A549 (cell line): ENCODE results near the gene RGS9BP. TPM values are rescaled to one million over a fixed set of nuclear protein-coding genes. Genes with fewer than 3 reads are reported as not detected.

Source experiments
- ATAC-seq, 2 experiments: fragments of 200-7000 bp in 1 of 2; fragments of >200 bp in 1 of 2; cut with Nextera tagmentation in 1 of 2; cut with Tn5 transposase in 1 of 2; 3 replicates each; pipeline versions ENCODE4 v1.8.0 to v1.9.1; 2018 to 2020; ENCODE audit warnings: mild to moderate bottlenecking in 1 of 2, moderate library complexity in 1 of 2
- CTCF ChIA-PET: fragments of 300-600 bp; sonication (Branson Sonifier 250); formaldehyde crosslinking; extraction: SDS; loops from one replicate; lab custom pipeline; 2021; ENCODE audit warnings: antibody characterized with exemption, inconsistent platforms; lab: Yijun Ruan, JAX
- POLR2A ChIA-PET: fragments of 350-600 bp; formaldehyde crosslinking; extraction: SDS; loops from one replicate; lab custom pipeline; 2021; ENCODE audit warnings: antibody characterized with exemption, inconsistent platforms; lab: Yijun Ruan, JAX
- DNase-seq, 2 experiments: peaks; one replicate each; pipeline versions ENCODE4 v3.0.0 to v3.0.0-alpha.2; 2011 to 2016; ENCODE audit warnings: low read depth in 1 of 2, low spot score in 1 of 2
- FAIRE-seq: peaks from 2 replicates; lab custom pipeline; 2011; peaks lifted over from hg19 to GRCh38; lab: Jason Lieb, UNC
- H3K27ac ChIP-seq, 2 experiments: fragments of >200 bp; sonication (Bioruptor Twin); formaldehyde crosslinking; 3 replicates each; pipeline ENCODE4 v1.5.1; 2016 to 2017
- H3K4me1 ChIP-seq: fragments of >200 bp; sonication (Bioruptor Twin); formaldehyde crosslinking; 3 replicates; pipeline ENCODE4 v1.6.1; 2016
- H3K4me2 ChIP-seq: fragments of >200 bp; sonication (Bioruptor Twin); formaldehyde crosslinking; 3 replicates; pipeline ENCODE4 v1.6.1; 2016
- H3K4me3 ChIP-seq: fragments of >200 bp; sonication (Bioruptor Twin); formaldehyde crosslinking; 3 replicates; pipeline ENCODE4 v1.5.1; 2016
- H3K9me3 ChIP-seq: fragments of >200 bp; sonication (Bioruptor Twin); formaldehyde crosslinking; 3 replicates; pipeline ENCODE4 v1.6.1; 2016
- BHLHE40 ChIP-seq: IDR thresholded peaks from 2 replicates; pipeline ENCODE4 v1.6.1; 2012; ENCODE audit warnings: low read depth, low read length, inconsistent platforms
- CBX2 ChIP-seq: fragments of 200-600 bp; sonication (generic); IDR thresholded peaks from 2 replicates; pipeline ENCODE4 v1.6.1; 2016; ENCODE audit warnings: low read depth, mild to moderate bottlenecking, borderline replicate concordance
- CBX8 ChIP-seq: fragments of 200-600 bp; sonication (generic); IDR thresholded peaks from 2 replicates; pipeline ENCODE4 v1.6.1; 2016
- CHD2 ChIP-seq: fragments of 150-350 bp; IDR thresholded peaks from 2 replicates; pipeline ENCODE4 v1.6.1; 2014; ENCODE audit warnings: low read length; ENCODE audit not compliant: partially characterized antibody
- CHD4 ChIP-seq: fragments of 200-600 bp; sonication (generic); IDR thresholded peaks from 2 replicates; pipeline ENCODE4 v1.6.1; 2016; ENCODE audit warnings: antibody characterized with exemption, mild to moderate bottlenecking, borderline replicate concordance
- CTCF ChIP-seq: fragments of >200 bp; sonication (Bioruptor Twin); formaldehyde crosslinking; IDR thresholded peaks from 3 replicates; pipeline ENCODE4 v1.5.1; 2016
- E2F6 ChIP-seq: IDR thresholded peaks from 2 replicates; pipeline ENCODE4 v1.6.1; 2012; ENCODE audit warnings: low read depth, borderline replicate concordance
- ELK1 ChIP-seq: fragments of 150-350 bp; IDR thresholded peaks from 2 replicates; pipeline ENCODE4 v1.6.1; 2014; ENCODE audit warnings: low read depth, mild to moderate bottlenecking, low read length
- FOSB ChIP-seq: fragments of 250-450 bp; sonication (Bioruptor Pico); IDR thresholded peaks from 2 replicates; pipeline ENCODE4 v1.5.0; 2020; ENCODE audit warnings: mild to moderate bottlenecking, moderate library complexity
- GATA3 ChIP-seq: IDR thresholded peaks from 2 replicates; pipeline ENCODE4 v1.6.1; 2012; ENCODE audit warnings: borderline replicate concordance
- HMGXB4 ChIP-seq: fragments of 250-450 bp; sonication (Bioruptor Pico); IDR thresholded peaks from 2 replicates; pipeline ENCODE4 v1.5.0; 2021; ENCODE audit warnings: mild to moderate bottlenecking, moderate library complexity, borderline replicate concordance
- HOXB13 ChIP-seq: fragments of 250-450 bp; sonication (Bioruptor Pico); IDR thresholded peaks from 2 replicates; pipeline ENCODE4 v1.5.0; 2020; ENCODE audit warnings: low read depth, mild to moderate bottlenecking, moderate library complexity
- HOXB5 ChIP-seq: fragments of 250-450 bp; sonication (Bioruptor Pico); IDR thresholded peaks from 2 replicates; pipeline ENCODE4 v1.5.0; 2020; ENCODE audit warnings: mild to moderate bottlenecking, moderate library complexity
- JUNB ChIP-seq: fragments of >200 bp; sonication (Bioruptor Twin); formaldehyde crosslinking; IDR thresholded peaks from 2 replicates; pipeline ENCODE4 v1.6.1; 2016
- KDM1A ChIP-seq: fragments of 200-600 bp; sonication (generic); IDR thresholded peaks from 2 replicates; pipeline ENCODE4 v1.6.1; 2016; ENCODE audit warnings: low read depth, mild to moderate bottlenecking
- KDM5A ChIP-seq: fragments of 200-600 bp; sonication (generic); IDR thresholded peaks from 2 replicates; pipeline ENCODE4 v1.6.1; 2016; ENCODE audit warnings: antibody characterized with exemption, mild to moderate bottlenecking
- MAZ ChIP-seq: fragments of 150-350 bp; IDR thresholded peaks from 2 replicates; pipeline ENCODE4 v1.6.1; 2014; ENCODE audit warnings: antibody characterized with exemption, low read depth, low read length, borderline replicate concordance
- NPAS2 ChIP-seq: fragments of 250-450 bp; sonication (Bioruptor Pico); IDR thresholded peaks from 2 replicates; pipeline ENCODE4 v1.8.0; 2022; ENCODE audit warnings: mild to moderate bottlenecking, moderate library complexity, borderline replicate concordance
- RCOR1 ChIP-seq: fragments of 150-350 bp; IDR thresholded peaks from 2 replicates; pipeline ENCODE4 v1.6.1; 2014; ENCODE audit warnings: antibody characterized with exemption, low read length, low read depth
- REST ChIP-seq: fragments of 200-600 bp; sonication (generic); IDR thresholded peaks from 2 replicates; pipeline ENCODE4 v1.6.1; 2016; ENCODE audit warnings: antibody characterized with exemption, mild to moderate bottlenecking, moderate library complexity
- SMC3 ChIP-seq: fragments of >200 bp; sonication (Bioruptor Twin); formaldehyde crosslinking; IDR thresholded peaks from 3 replicates; pipeline ENCODE4 v1.6.1; 2018; ENCODE audit warnings: inconsistent platforms
- TP53 ChIP-seq: fragments of 250-450 bp; sonication (Bioruptor Pico); IDR thresholded peaks from 2 replicates; pipeline ENCODE4 v1.5.0; 2021; ENCODE audit warnings: mild to moderate bottlenecking, moderate library complexity
- ZFP36 ChIP-seq: fragments of 450-650 bp; IDR thresholded peaks from 2 replicates; pipeline ENCODE4 v1.6.1; 2014; ENCODE audit warnings: borderline replicate concordance; ENCODE audit not compliant: partially characterized antibody
- ZNF302 ChIP-seq: fragments of 250-450 bp; sonication (Bioruptor Pico); IDR thresholded peaks from 2 replicates; pipeline ENCODE4 v1.9.0; 2021; ENCODE audit warnings: inconsistent platforms, mild to moderate bottlenecking, moderate library complexity
- ZSCAN20 ChIP-seq: fragments of 250-450 bp; sonication (Bioruptor Pico); IDR thresholded peaks from 2 replicates; pipeline ENCODE4 v1.8.0; 2022; ENCODE audit warnings: mild to moderate bottlenecking, moderate library complexity
- whole genome bisulfite sequencing: methylation state at CpG from one replicate; pipeline ENCODE4 v1.1.6; 2017; ENCODE audit errors: missing lambda C conversion rate; 5-methylcytosine and 5-hydroxymethylcytosine counted together
- polyA plus RNA-seq, 4 experiments: library from polyadenylated mRNA; depleted of rRNA in 3 of 4; stranded (reverse); fragments of >200 nt; fragmentation: RNase III in 1 of 4; extraction: RNeasy Plus Mini Kit Qiagen cat#74134 plus additional on column Dnase treatment in 1 of 4; gene quantifications; 2 replicates in 3 of 4; 3 replicates in 1 of 4; pipeline ENCODE4 v1.2.3, GENCODE V29; 2011 to 2017
- TF ChIP-seq, protein P1 (sequence below): IDR thresholded peaks from 2 replicates; pipeline ENCODE4 v1.6.1; 2012

Gene RGS9BP
- polyA plus RNA-seq, 2 of the 4 experiments (the other 2 are of a cell fraction) = 0.17 to 0.41 TPM

DNA sequence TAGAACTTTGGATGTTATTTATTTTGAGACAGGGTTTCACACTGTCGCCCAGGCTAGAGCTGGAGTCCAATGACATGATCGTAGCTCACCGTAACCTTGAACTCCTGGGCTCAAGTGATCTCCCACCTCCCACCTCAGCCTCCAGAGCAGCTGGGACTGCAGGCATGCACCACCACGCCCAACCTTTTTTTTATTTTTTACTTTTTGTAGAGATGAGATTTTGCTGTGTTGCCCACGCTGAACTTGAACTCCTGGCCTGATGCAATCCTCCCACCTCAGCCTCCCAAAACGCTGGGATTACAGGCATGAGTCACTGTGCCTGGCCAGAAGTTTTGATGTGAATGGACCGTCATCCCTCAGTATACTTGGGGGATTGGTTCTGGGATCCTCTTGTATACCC lies 14.3 kb upstream of the RGS9BP start:
- ChIA-PET CTCF (interaction anchor here (0.6 to 0.9 kb wide), 2 partner anchors 25 to 280 kb away, joined by 3 read pairs; no protein-coding TSS in a partner anchor), POLR2A (no interaction called here)
- Histone ChIP-seq H3K4me3 (no peak overlapping the region), H3K4me2 (no peak overlapping the region), H3K9me3 (no peaks in the 10 kb centered on the region), H3K27ac (no peak overlapping the region), H3K4me1 (no peaks in the 10 kb centered on the region)
- no peak for TF ChIP-seq CBX2
- no peak for TF ChIP-seq HOXB13
- no peak for TF ChIP-seq BHLHE40
- no peak for TF ChIP-seq GATA3
- no peak for TF ChIP-seq SMC3
- TF ChIP-seq ZNF302 (CRISPR knock-in tag) = no peak
- TF ChIP-seq MAZ = no peak
- no peak for TF ChIP-seq CHD2
- no peak for TF ChIP-seq HMGXB4
- TF ChIP-seq JUNB = no peak
- TF ChIP-seq KDM5A = no peak
- no peak for TF ChIP-seq HOXB5
- TF ChIP-seq TP53 (CRISPR knock-in tag) = no peak
- no peak for TF ChIP-seq CHD4
- TF ChIP-seq ZFP36 = no peak
- no peak for TF ChIP-seq ZSCAN20
- TF ChIP-seq E2F6 = no peak
- no peak for TF ChIP-seq NPAS2 (CRISPR knock-in tag)
- ATAC-seq (no peak), FAIRE-seq (no peak), DNase-seq (no peak)
- 81% methylated on average over 7 of the region's 7 CpGs for WGBS

DNA sequence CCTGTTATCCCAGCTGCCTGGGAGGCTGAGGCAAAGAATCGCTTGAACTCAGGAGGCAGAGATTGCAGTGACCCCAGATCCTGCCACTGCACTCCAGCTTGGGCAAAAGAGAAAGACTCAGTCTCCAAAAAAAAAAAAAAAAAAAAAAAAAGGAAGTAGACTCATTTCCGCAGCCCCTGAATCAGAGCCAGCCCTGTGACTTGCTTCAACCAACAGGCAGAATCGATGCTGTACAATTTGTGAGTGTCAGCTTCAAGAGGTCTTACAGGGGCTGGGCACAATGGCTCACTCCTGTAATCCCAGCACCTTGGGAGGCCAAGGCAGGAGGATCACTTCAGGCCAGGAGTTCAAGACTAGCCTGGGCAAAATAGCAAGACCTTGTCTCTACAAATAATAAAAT lies 13.5 kb upstream of the RGS9BP start:
- DNase-seq (no peak), ATAC-seq (no peak), FAIRE-seq (no peak)
- POLR2A ChIA-PET = interaction anchor here (0.6 kb wide), 1 partner anchor 13 kb away, joined by 6 read pairs; the partner anchor contains the start of gene ANKRD27
- Histone ChIP-seq H3K9me3 (no peaks in the 10 kb centered on the region), H3K27ac (no peak overlapping the region), H3K4me1 (no peaks in the 10 kb centered on the region), H3K4me2 (no peak overlapping the region)
- CTCF ChIA-PET = no interaction called here
- WGBS = 70% methylated on average over 3 of the region's 3 CpGs
- TF ChIP-seq REST = no peak
- TF ChIP-seq, all 56 proteins: peak for 0
- no peak overlapping the region for H3K4me3 ChIP-seq

DNA sequence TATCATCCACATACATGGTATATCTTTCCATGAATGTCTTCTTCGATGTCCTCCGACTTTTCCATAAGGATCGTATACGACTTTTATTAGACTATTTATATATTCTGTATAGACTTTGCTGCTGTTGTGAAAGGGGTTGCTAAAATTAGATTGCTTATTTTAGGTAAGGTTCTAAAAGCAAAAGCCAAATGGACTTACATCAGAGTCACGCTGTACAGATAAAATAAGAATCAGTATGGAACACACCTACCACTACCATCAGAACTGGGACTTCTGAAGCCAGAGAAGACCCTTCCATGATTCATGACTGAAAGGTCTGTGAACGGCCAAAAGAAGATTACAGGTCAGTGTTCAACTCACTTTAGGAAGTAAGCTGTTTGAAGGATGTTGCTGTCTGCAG lies 9.6 kb upstream of the RGS9BP start:
- POLR2A ChIA-PET = no interaction called here
- DNase-seq (no peak), ATAC-seq (no peak), FAIRE-seq (peak; percentile 82)
- no peak overlapping the region for H3K27ac ChIP-seq
- H3K4me3 ChIP-seq = no peak overlapping the region
- no peak overlapping the region for H3K4me2 ChIP-seq
- peaks cover 18% of the 10 kb centered on the region for H3K4me1 ChIP-seq
- 89% methylated on average over 6 of the region's 6 CpGs for WGBS
- CTCF ChIA-PET = interaction anchor here (1.1 to 1.3 kb wide), 3 partner anchors 10 to 68 kb away, joined by 3 to 6 read pairs (median 5); no protein-coding TSS in a partner anchor
- H3K9me3 ChIP-seq = no peaks in the 10 kb centered on the region
- TF ChIP-seq CTCF (no peak), CBX8 (no peak), KDM1A (no peak), ELK1 (no peak), FOSB (CRISPR knock-in tag) (no peak), RCOR1 (no peak), HOXB13 (no peak)
- TF ChIP-seq, protein P1, sequence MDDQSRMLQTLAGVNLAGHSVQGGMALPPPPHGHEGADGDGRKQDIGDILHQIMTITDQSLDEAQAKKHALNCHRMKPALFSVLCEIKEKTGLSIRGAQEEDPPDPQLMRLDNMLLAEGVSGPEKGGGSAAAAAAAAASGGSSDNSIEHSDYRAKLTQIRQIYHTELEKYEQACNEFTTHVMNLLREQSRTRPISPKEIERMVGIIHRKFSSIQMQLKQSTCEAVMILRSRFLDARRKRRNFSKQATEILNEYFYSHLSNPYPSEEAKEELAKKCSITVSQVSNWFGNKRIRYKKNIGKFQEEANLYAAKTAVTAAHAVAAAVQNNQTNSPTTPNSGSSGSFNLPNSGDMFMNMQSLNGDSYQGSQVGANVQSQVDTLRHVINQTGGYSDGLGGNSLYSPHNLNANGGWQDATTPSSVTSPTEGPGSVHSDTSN = no peak
